ENCODE measurements around the gene NOL6. TPM values are rescaled to one million over a fixed set of nuclear protein-coding genes. Genes with fewer than 3 reads are reported as not detected.
A peak's percentile ranks its signal among the peaks of the same experiment; 100 is the strongest.
"Not testable (repeated sequence)": the region's sequence is repeated elsewhere in the genome, so short reads cannot be mapped to it uniquely, and the experiment has no call there.

NOL6 gene
- total RNA-seq (2021): 64.4 and 66.3 TPM in 2 replicates
- long read RNA-seq, full-length matches to known transcripts: 71 of 135 reads
- long read RNA-seq, partial matches to known transcripts: 39 of 135 reads
- long read RNA-seq, other reads (novel, unspliced or antisense): 25 of 135 reads

GRCh38 chr9:33473643-33474352 lies at the start of gene NOL6:
Gene NOL6, minus strand, starts transcription at chr9:33473924. Its CDS starts 82 bp downstream, at chr9:33473842.
- Mint-ChIP-seq H3K27me3 (ENCODE audit: low read depth) (no peaks in the 10 kb centered on the region), H3K36me3 (ENCODE audit: insufficient read depth in 1 of 3, low read depth in 3 of 3) (peaks cover 24 to 39% (median 33%) of the 10 kb centered on the region in 3 experiments; a peak in 6 of 7 replicates), H3K4me1 (peaks cover 11 to 12% of the 10 kb centered on the region in 2 experiments; a peak in 3 of 4 replicates), H3K4me3 (peak within 1 kb of the TSS; percentile 98 to 100), H3K9me3 (no peaks in the 10 kb centered on the region; a peak in 1 of 5 replicates), H3K27ac (peak within 1 kb of the TSS; percentile 86 to 98 (median 89); a peak in 5 of 7 replicates)
- Histone ChIP-seq H2AK5ac (ENCODE audit: insufficient read length, low read length) (no peak within 1 kb of the TSS), H3K79me2 (ENCODE audit: insufficient read depth, low read length) (peaks cover 11% of the 10 kb centered on the region), H3K14ac (ENCODE audit: insufficient read depth, low read length) (no peak within 1 kb of the TSS; the same call in 1 of the 2 replicates), H4K91ac (ENCODE audit: insufficient read length, low read depth, low read length) (no peak within 1 kb of the TSS), H2BK20ac (ENCODE audit: low read depth, low read length, poor library complexity, severe bottlenecking) (no peak within 1 kb of the TSS), H3K23ac (ENCODE audit: insufficient read length, low read depth, low read length) (no peak within 1 kb of the TSS), H2BK120ac (ENCODE audit: low read depth, low read length, poor library complexity, severe bottlenecking) (no peak within 1 kb of the TSS), H2AFZ (ENCODE audit: low read length) (no peak within 1 kb of the TSS), H3K56ac (ENCODE audit: insufficient read length, low read depth, low read length) (no peak within 1 kb of the TSS), H3K18ac (ENCODE audit: insufficient read length, low read depth, low read length) (no peak within 1 kb of the TSS), H3K4me1 (ENCODE audit: insufficient read depth, low read length) (0 out of 2 replicates have a peak, but pooled peaks cover 2% of the 10 kb centered on the region), H2BK5ac (ENCODE audit: insufficient read length, low read length) (no peak within 1 kb of the TSS), H2BK12ac (ENCODE audit: insufficient read length, low read depth, low read length) (no peak within 1 kb of the TSS), H3K9me3 (ENCODE audit: control insufficient read depth, low read depth, low read length) (no peaks in the 10 kb centered on the region), H3K9ac (ENCODE audit: extremely low read depth, insufficient read length, low read length) (peak within 1 kb of the TSS; percentile 87), H3K27ac (ENCODE audit: insufficient read length, low read depth, low read length) (no peak within 1 kb of the TSS), H2BK15ac (ENCODE audit: low read depth, low read length) (no peak within 1 kb of the TSS), H4K5ac (ENCODE audit: insufficient read length, low read depth, low read length) (no peak within 1 kb of the TSS), H3K4me2 (ENCODE audit: insufficient read depth, insufficient read length, low read length) (peak within 1 kb of the TSS; percentile 99), H3K79me1 (ENCODE audit: insufficient read depth, low read depth, low read length, poor library complexity, severe bottlenecking) (peaks cover 4% of the 10 kb centered on the region), H3K4ac (ENCODE audit: low read depth, low read length) (no peak within 1 kb of the TSS), H3K27me3 (ENCODE audit: insufficient read depth, low read length) (no peaks in the 10 kb centered on the region), H3T11ph (ENCODE audit: low read length) (no peak within 1 kb of the TSS), H3K23me2 (ENCODE audit: insufficient read length, low read depth, low read length, poor library complexity, severe bottlenecking) (peaks cover 6% of the 10 kb centered on the region), H4K8ac (replicated peaks; ENCODE audit: insufficient read length, low read depth, low read length) (no peak within 1 kb of the TSS), H4K20me1 (ENCODE audit: control insufficient read depth, insufficient read depth, insufficient read length) (no peaks in the 10 kb centered on the region)
- peak; percentile 98 for DNase-seq
- TF ChIP-seq, protein P1, sequence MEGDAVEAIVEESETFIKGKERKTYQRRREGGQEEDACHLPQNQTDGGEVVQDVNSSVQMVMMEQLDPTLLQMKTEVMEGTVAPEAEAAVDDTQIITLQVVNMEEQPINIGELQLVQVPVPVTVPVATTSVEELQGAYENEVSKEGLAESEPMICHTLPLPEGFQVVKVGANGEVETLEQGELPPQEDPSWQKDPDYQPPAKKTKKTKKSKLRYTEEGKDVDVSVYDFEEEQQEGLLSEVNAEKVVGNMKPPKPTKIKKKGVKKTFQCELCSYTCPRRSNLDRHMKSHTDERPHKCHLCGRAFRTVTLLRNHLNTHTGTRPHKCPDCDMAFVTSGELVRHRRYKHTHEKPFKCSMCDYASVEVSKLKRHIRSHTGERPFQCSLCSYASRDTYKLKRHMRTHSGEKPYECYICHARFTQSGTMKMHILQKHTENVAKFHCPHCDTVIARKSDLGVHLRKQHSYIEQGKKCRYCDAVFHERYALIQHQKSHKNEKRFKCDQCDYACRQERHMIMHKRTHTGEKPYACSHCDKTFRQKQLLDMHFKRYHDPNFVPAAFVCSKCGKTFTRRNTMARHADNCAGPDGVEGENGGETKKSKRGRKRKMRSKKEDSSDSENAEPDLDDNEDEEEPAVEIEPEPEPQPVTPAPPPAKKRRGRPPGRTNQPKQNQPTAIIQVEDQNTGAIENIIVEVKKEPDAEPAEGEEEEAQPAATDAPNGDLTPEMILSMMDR (conservative IDR thresholded peaks at IDR 0.05): no peak
- no CpG with 5 or more reads among the region's 32 CpGs for WGBS (ENCODE audit: extremely low coverage, insufficient read length, low lambda C conversion rate)

GRCh38 chr9:33521861-33522260 lies 48.1 kb upstream of the NOL6 start:
- peaks cover 11% of the 10 kb centered on the region for H3K23me2 ChIP-seq (ENCODE audit: insufficient read length, low read depth, low read length, poor library complexity, severe bottlenecking)
- not testable (repeated sequence) for H2BK20ac ChIP-seq (ENCODE audit: low read depth, low read length, poor library complexity, severe bottlenecking); DNase-seq; H2BK12ac ChIP-seq (ENCODE audit: insufficient read length, low read depth, low read length); H2AK5ac ChIP-seq (ENCODE audit: insufficient read length, low read length); H2BK5ac ChIP-seq (ENCODE audit: insufficient read length, low read length); H2AFZ ChIP-seq (ENCODE audit: low read length); H3K27me3 ChIP-seq (ENCODE audit: insufficient read depth, low read length); H3K18ac ChIP-seq (ENCODE audit: insufficient read length, low read depth, low read length); H3K4me3 Mint-ChIP-seq; H3K36me3 Mint-ChIP-seq (ENCODE audit: insufficient read depth in 1 of 3, low read depth in 3 of 3); H3K79me2 ChIP-seq (ENCODE audit: insufficient read depth, low read length); H3T11ph ChIP-seq (ENCODE audit: low read length); H3K79me1 ChIP-seq (ENCODE audit: insufficient read depth, low read depth, low read length, poor library complexity, severe bottlenecking); H3K56ac ChIP-seq (ENCODE audit: insufficient read length, low read depth, low read length); H3K4ac ChIP-seq (ENCODE audit: low read depth, low read length); H3K9ac ChIP-seq (ENCODE audit: extremely low read depth, insufficient read length, low read length); H3K9me3 ChIP-seq (ENCODE audit: control insufficient read depth, low read depth, low read length); H3K23ac ChIP-seq (ENCODE audit: insufficient read length, low read depth, low read length); H4K8ac ChIP-seq (replicated peaks; ENCODE audit: insufficient read length, low read depth, low read length); H2BK120ac ChIP-seq (ENCODE audit: low read depth, low read length, poor library complexity, severe bottlenecking); H3K14ac ChIP-seq (ENCODE audit: insufficient read depth, low read length); H4K5ac ChIP-seq (ENCODE audit: insufficient read length, low read depth, low read length); H3K27ac ChIP-seq (ENCODE audit: insufficient read length, low read depth, low read length); H3K4me1 ChIP-seq (ENCODE audit: insufficient read depth, low read length); H3K9me3 Mint-ChIP-seq; H3K4me2 ChIP-seq (ENCODE audit: insufficient read depth, insufficient read length, low read length); H4K20me1 ChIP-seq (ENCODE audit: control insufficient read depth, insufficient read depth, insufficient read length); H4K91ac ChIP-seq (ENCODE audit: insufficient read length, low read depth, low read length); H3K27ac Mint-ChIP-seq; H2BK15ac ChIP-seq (ENCODE audit: low read depth, low read length)
- peaks cover 12% of the 10 kb centered on the region for H3K27me3 Mint-ChIP-seq (ENCODE audit: low read depth)
- no CpG with 5 or more reads among the region's 6 CpGs for WGBS (ENCODE audit: extremely low coverage, insufficient read length, low lambda C conversion rate)
- H3K4me1 Mint-ChIP-seq: peaks cover 9 to 10% of the 10 kb centered on the region in 2 experiments; a peak in 3 of 4 replicates

Measured in H9 (cell line).